B cell (primary cell): ENCODE data around the gene WBP1. TPM values are rescaled to one million over a fixed set of nuclear protein-coding genes. Genes with fewer than 3 reads are reported as not detected.
A peak's percentile ranks its signal among the peaks of the same experiment; 100 is the strongest.

Source experiments
- ATAC-seq: fragments of 200-7000 bp; cut with Tn5 transposase; one replicate; pipeline ENCODE4 v1.10.0; 2021; ENCODE audit warnings: low read depth, mild to moderate bottlenecking, moderate number of reproducible peaks, moderate library complexity
- CTCF ChIA-PET: fragments of 350-600 bp; sonication (Branson Sonifier 250); formaldehyde crosslinking; loops from one replicate; lab custom pipeline; 2021; ENCODE audit warnings: antibody characterized with exemption, inconsistent platforms; lab: Charles Lee
- POLR2A ChIA-PET: fragments of 350-600 bp; sonication (Branson Sonifier 250); formaldehyde crosslinking; loops from one replicate; lab custom pipeline; 2021; ENCODE audit warnings: antibody characterized with exemption; lab: Charles Lee
- DNase-seq: peaks from one replicate; pipeline ENCODE4 v3.0.0; 2013
- H2AFZ ChIP-seq: 2 replicates; pipeline ENCODE4 v1.6.1; 2012; ENCODE audit warnings: mild to moderate bottlenecking, low read depth, low read length; ENCODE audit not compliant: insufficient read depth, poor library complexity, severe bottlenecking
- H3K27ac ChIP-seq, 2 donors: 1 replicate in 1 of 2; 2 replicates in 1 of 2; pipeline ENCODE4 v1.5.1; 2012 to 2013; ENCODE audit warnings: low read length in 2 of 2, mild to moderate bottlenecking in 2 of 2, moderate library complexity in 1 of 2
- H3K27me3 ChIP-seq, 4 experiments: fragments of 200-600 bp in 1 of 4; sonication (generic) in 1 of 4; replicated peaks in 1 of 4; 1 replicate in 2 of 4; 2 replicates in 2 of 4; pipeline versions ENCODE4 v1.6.1 to v1.7.0; 2013 to 2016; ENCODE audit warnings: low read length in 3 of 4, mild to moderate bottlenecking in 2 of 4, mixed read lengths in 1 of 4, moderate library complexity in 1 of 4; ENCODE audit not compliant: insufficient read depth in 4 of 4, control insufficient read depth in 3 of 4; ENCODE audit errors: control extremely low read depth in 1 of 4
- H3K36me3 ChIP-seq, 2 experiments: replicated peaks in 1 of 2; 1 replicate in 1 of 2; 2 replicates in 1 of 2; pipeline versions ENCODE4 v1.6.1 to v1.7.1; 2013; ENCODE audit warnings: low read length in 1 of 2; ENCODE audit not compliant: insufficient read depth in 2 of 2, control insufficient read depth in 1 of 2; ENCODE audit errors: control extremely low read depth in 1 of 2, extremely low read depth in 1 of 2
- H3K4me1 ChIP-seq, 2 donors: fragments of 200-600 bp in 1 of 2; sonication (generic) in 1 of 2; 1 replicate in 1 of 2; 2 replicates in 1 of 2; pipeline versions ENCODE4 v1.5.1 to v1.6.1; 2013 to 2017; ENCODE audit warnings: low read length in 2 of 2; ENCODE audit not compliant: control insufficient read depth in 2 of 2, insufficient read depth in 2 of 2
- H3K4me2 ChIP-seq: replicated peaks from 2 replicates; pipeline ENCODE3; 2012; ENCODE audit warnings: mild to moderate bottlenecking, low read depth, low read length; ENCODE audit not compliant: poor library complexity, severe bottlenecking
- H3K4me3 ChIP-seq, 5 experiments: fragments of 200-600 bp in 1 of 5; sonication (generic) in 1 of 5; 1 replicate in 3 of 5; 2 replicates in 2 of 5; pipeline versions ENCODE4 v1.5.1 to v1.7.0; 2011 to 2016; ENCODE audit warnings: low read length in 4 of 5, mild to moderate bottlenecking in 4 of 5, low read depth in 2 of 5, control low read depth in 1 of 5, moderate library complexity in 1 of 5; ENCODE audit not compliant: insufficient read depth in 1 of 5; ENCODE audit errors: control extremely low read depth in 1 of 5, extremely low read depth in 1 of 5
- H3K79me2 ChIP-seq: fragments of 200-600 bp; sonication (generic); one replicate; pipeline ENCODE4 v1.6.0; 2016; ENCODE audit warnings: low read length; ENCODE audit not compliant: control insufficient read depth, insufficient read depth
- H3K9ac ChIP-seq: fragments of 200-600 bp; sonication (generic); 2 replicates; pipeline ENCODE4 v1.6.1; 2017; ENCODE audit warnings: mild to moderate bottlenecking, low read length, moderate library complexity
- H3K9me3 ChIP-seq, 3 donors: one replicate each; pipeline versions ENCODE4 v1.6.1 to v1.7.1; 2013; ENCODE audit warnings: low read length in 2 of 3; ENCODE audit not compliant: control insufficient read depth in 2 of 3, insufficient read depth in 1 of 3; ENCODE audit errors: control extremely low read depth in 1 of 3
- H4K20me1 ChIP-seq: 2 replicates; pipeline ENCODE4 v1.6.0; 2012; ENCODE audit warnings: mild to moderate bottlenecking, low read length; ENCODE audit not compliant: insufficient read depth, control insufficient read depth, poor library complexity, severe bottlenecking
- H3K27ac Mint-ChIP-seq: one replicate; pipeline ENCODE4 v1.8.0; 2021; ENCODE audit warnings: mixed read lengths
- H3K27me3 Mint-ChIP-seq: one replicate; pipeline ENCODE4 v1.8.0; 2021; ENCODE audit warnings: mixed read lengths
- H3K4me1 Mint-ChIP-seq: one replicate; pipeline ENCODE4 v1.8.0; 2021; ENCODE audit warnings: mixed read lengths
- H3K4me3 Mint-ChIP-seq: one replicate; pipeline ENCODE4 v1.8.0; 2021; ENCODE audit warnings: mixed read lengths
- H3K9me3 Mint-ChIP-seq: one replicate; pipeline ENCODE4 v1.8.0; 2022; ENCODE audit warnings: mixed read lengths; ENCODE audit not compliant: insufficient read depth
- CTCF ChIP-seq: fragments of 200-600 bp; IDR thresholded peaks from one replicate; pipeline ENCODE4 v1.8.0; 2022; ENCODE audit warnings: antibody characterized with exemption, mild to moderate bottlenecking
- EZH2 ChIP-seq: IDR thresholded peaks from 2 replicates; pipeline ENCODE4 v1.6.1; 2012; ENCODE audit warnings: borderline replicate concordance, low read depth, mild to moderate bottlenecking, moderate library complexity, low read length; ENCODE audit not compliant: insufficient read depth, poor library complexity, severe bottlenecking
- WGBS: methylation state at CpG from one replicate; pipeline ENCODE4 v1.1.5; 2013; ENCODE audit warnings: missing lambda C conversion rate; ENCODE audit not compliant: insufficient coverage; 5-methylcytosine and 5-hydroxymethylcytosine counted together
- intact Hi-C: fragments of 100-400 bp; cut with micrococcal nuclease; formaldehyde crosslinking; loops from one replicate; pipeline ENCODE4 v1.10.0; 2022
- polyA plus RNA-seq: library from polyadenylated mRNA; depleted of rRNA; stranded (reverse); fragments of >200 nt; gene quantifications from 2 replicates; pipeline ENCODE4 v1.2.3, GENCODE V29; 2012
- total RNA-seq, 2 donors: library from RNA; stranded (reverse); fragments of 120-200 nt in 1 of 2; gene quantifications; 1 replicate in 1 of 2; 2 replicates in 1 of 2; pipeline versions ENCODE4 v1.2.3 to v1.2.4, GENCODE V29; 2013 to 2022

Gene WBP1
- total and polyA plus RNA-seq, 2 donors (not counting 1 experiment from before 2014, with no cell fraction given), result 98.4 to 207 TPM

DNA sequence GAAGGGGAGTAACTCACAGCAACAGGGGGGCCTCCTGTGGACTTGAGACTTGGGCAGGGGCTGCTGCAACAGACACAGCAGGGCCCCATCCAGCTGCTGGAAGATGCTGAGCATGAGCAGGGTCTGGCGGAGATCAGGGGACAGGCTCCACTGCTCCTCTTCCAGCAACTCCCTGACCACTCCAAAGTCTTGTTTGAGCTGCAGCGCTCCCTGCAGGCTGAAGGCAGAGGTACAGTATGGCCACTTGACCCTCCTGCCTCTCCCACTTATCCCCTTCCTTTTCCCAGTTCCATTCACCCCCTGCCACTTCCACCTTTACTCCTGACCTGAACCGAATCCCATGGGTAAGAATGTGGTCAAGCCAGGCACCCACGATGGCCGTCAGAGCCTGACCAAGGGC, 16.7 kb downstream of the WBP1 start:
- no peak overlapping the region for H3K4me3 ChIP-seq
- peaks cover 0 to 27% of the 10 kb centered on the region in 2 experiments for H3K36me3 ChIP-seq
- H3K4me2 ChIP-seq, result no peak overlapping the region
- Mint-ChIP-seq H3K4me1 (peaks cover 22% of the 10 kb centered on the region), H3K4me3 (no peak overlapping the region), H3K9me3 (no peaks in the 10 kb centered on the region), H3K27ac (no peak overlapping the region), H3K27me3 (no peaks in the 10 kb centered on the region)
- H3K9me3 ChIP-seq, result peaks cover 0 to 5% (median 0%) of the 10 kb centered on the region in 3 donors
- H3K27me3 ChIP-seq, result no peaks in the 10 kb centered on the region
- H3K27ac ChIP-seq, result no peak overlapping the region
- H4K20me1 ChIP-seq, result no peaks in the 10 kb centered on the region
- H3K4me1 ChIP-seq, result peaks cover 16 to 22% of the 10 kb centered on the region in 2 donors
- DNase-seq (no peak), ATAC-seq (no peak)
- intact Hi-C loops, result no loop called here
- CTCF ChIA-PET, result interaction anchor here (1.2 to 1.9 kb wide), 3 partner anchors 28 to 113 kb away, joined by 4 to 7 read pairs (median 5); partner anchors contain the start of gene PCGF1
- peaks cover 20% of the 10 kb centered on the region for H3K79me2 ChIP-seq
- no peak overlapping the region for H3K9ac ChIP-seq
- no peak for TF ChIP-seq EZH2
- no peak for TF ChIP-seq CTCF
- POLR2A ChIA-PET, result interaction anchor here (4.1 kb wide), 2 partner anchors 7 to 17 kb away, joined by 36 to 63 read pairs; partner anchors contain the start of genes CCDC142, TTC31 and WBP1
- WGBS, result 96% methylated on average over 5 of the region's 5 CpGs
- no peak overlapping the region for H2AFZ ChIP-seq

DNA sequence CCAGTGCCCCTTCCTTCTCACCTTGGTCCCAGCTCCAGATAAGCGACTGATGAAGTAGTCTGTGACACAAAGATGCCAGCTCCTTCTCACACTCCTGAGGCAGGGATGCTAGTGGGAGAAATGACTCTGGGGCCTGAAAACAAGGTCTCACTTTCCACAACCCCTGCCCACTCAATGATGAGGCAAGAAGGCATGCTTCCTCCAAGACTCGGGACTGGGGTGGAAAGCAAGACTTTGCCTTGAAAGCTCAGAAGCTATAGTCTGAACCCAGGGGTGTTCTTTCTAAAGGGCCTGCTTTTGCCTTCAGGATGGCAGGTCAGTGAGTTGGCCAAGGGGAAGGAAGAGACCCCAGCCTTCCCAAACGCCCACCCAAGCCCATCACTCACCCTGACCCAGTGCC, 23.2 kb downstream of the WBP1 start:
- ATAC-seq (no peak), DNase-seq (no peak)
- intact Hi-C loops, result no loop called here
- H3K4me2 ChIP-seq, result peak overlapping the region; percentile 90
- H3K79me2 ChIP-seq, result peaks cover 67% of the 10 kb centered on the region
- peaks cover 0 to 25% of the 10 kb centered on the region in 2 experiments for H3K36me3 ChIP-seq
- Mint-ChIP-seq H3K9me3 (no peaks in the 10 kb centered on the region), H3K4me3 (peak overlapping the region; percentile 100), H3K4me1 (peaks cover 34% of the 10 kb centered on the region), H3K27me3 (no peaks in the 10 kb centered on the region), H3K27ac (no peak overlapping the region)
- H3K27ac ChIP-seq, result peak overlapping the region in 1 of 2 donors; percentile 84
- no peak for TF ChIP-seq CTCF
- TF ChIP-seq EZH2, result no peak
- CTCF ChIA-PET, result interaction anchor here (0.9 to 7.1 kb wide), 10 partner anchors 9 to 106 kb away, joined by 3 to 149 read pairs (median 10); partner anchors contain the start of genes AUP1, HTRA2, INO80B and MRPL53
- H3K4me1 ChIP-seq, result peaks cover 21 to 29% of the 10 kb centered on the region in 2 donors
- no peaks in the 10 kb centered on the region for H3K27me3 ChIP-seq
- H4K20me1 ChIP-seq, result peaks cover 33% of the 10 kb centered on the region
- peak overlapping the region in 3 of 5 experiments; percentile 87 to 96 (median 88) for H3K4me3 ChIP-seq
- no peaks in the 10 kb centered on the region for H3K9me3 ChIP-seq
- peak overlapping the region; percentile 91 for H3K9ac ChIP-seq
- H2AFZ ChIP-seq, result no peak overlapping the region
- POLR2A ChIA-PET, result interaction anchor here (0.8 to 3.8 kb wide), 5 partner anchors 9 to 48 kb away, joined by 3 to 56 read pairs (median 19); partner anchors contain the start of genes AUP1, HTRA2, INO80B and MOGS
- no CpG with 5 or more reads among the region's 3 CpGs for WGBS
